HG02798 (cell line): ENCODE data around the gene SLC5A4.
"Not testable (repeated sequence)": the region's sequence is repeated elsewhere in the genome, so short reads cannot be mapped to it uniquely, and the experiment has no call there.

Experiments
- ATAC-seq: cut with Tn5 transposase; IDR thresholded peaks from one replicate; pipeline ENCODE4 v1.9.1; 2021; ENCODE audit warnings: mild to moderate bottlenecking; ENCODE audit not compliant: unreplicated experiment, poor library complexity

The SLC5A4 gene

DNA sequence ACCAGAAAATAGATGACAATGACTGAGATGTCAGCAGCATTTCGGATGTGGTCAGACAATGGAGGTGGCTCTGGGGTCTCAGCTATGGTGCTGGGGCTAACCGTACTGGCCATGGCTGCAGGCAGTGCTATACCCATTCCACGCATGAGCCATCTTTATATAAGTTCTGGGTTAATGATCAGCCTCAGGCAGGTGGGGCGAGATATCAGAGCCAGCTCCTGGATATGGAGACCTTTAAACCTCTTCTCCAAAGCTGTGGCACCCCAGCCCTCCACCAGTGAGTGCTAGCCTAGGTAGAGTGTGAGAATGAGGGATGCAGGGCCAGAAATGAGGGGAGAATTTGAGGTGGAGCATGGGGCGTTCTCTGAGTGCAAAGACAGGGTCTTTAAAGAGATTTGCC is at the start of gene SLC5A4:
Gene SLC5A4, minus strand, starts transcription at position 131 of the 400 bp plus-strand sequence. Its CDS starts 18 bp downstream, at position 113.
- ATAC-seq = no peak

DNA sequence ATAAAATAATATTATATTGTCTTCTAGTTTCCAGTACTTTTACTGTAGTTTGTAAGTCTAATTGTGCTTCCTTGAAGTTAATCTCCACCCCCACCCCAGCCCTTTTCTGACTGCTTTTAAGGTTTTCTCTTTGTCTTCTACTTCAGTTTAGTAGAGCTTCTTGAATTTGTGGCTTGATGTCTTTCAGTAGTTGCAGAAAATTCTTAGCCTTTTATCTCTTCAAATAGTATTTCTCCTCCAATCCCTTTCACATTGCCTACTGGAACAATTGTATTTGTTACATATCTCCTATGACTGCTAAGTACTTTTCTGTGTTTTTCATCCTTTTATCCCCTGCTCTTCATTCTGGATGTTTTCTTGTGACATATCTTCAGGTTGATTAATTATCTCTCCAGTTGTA is 38.8 kb upstream of the SLC5A4 start:
- not testable (repeated sequence) for ATAC-seq

DNA sequence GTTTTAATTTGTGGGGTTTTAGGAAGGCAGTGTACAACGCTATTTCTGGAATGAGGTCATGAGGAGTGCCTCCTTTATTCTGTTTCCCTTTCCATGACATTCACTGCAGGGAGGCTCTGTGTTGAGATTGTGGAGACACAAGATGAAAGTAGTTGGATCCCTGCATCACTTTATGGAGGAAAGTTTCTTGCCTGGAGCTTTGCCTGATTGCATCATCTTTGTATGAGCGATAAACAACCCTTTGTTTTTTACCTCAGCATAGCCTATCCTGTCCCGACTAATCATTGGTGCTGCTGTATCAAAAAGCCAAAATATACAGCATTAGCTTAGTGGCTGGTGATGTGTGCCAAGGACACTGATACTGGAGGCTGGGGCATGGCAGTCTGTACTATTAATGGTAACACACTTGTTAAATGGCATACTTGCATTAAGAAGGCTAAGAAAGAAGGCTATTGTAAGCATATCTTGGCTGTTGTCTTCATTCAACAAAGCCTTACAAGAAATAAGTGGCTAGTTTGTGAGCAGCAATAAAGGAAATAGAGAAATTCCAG is 31.2 kb upstream of the SLC5A4 start:
- no peak for ATAC-seq

DNA sequence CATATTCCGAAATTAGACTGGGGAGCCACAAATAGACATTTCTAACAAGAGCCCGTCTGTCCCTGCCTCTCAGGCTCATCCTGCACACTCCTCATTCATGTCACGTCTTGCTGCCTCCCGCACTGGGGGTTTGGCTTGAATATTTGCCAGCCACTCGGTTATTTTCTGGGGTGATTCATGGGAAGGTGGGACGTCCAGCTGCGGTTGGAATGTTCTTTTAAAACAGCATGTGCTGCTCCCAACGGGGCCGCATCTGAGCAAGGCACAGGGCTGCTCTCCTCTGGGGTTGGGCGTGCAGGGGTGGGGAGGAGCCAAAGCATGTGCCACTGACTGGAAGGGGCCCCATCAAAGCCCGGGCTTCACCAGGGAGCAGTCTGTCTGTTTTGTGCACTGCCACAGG is 25.9 kb upstream of the SLC5A4 start:
- no peak for ATAC-seq

DNA sequence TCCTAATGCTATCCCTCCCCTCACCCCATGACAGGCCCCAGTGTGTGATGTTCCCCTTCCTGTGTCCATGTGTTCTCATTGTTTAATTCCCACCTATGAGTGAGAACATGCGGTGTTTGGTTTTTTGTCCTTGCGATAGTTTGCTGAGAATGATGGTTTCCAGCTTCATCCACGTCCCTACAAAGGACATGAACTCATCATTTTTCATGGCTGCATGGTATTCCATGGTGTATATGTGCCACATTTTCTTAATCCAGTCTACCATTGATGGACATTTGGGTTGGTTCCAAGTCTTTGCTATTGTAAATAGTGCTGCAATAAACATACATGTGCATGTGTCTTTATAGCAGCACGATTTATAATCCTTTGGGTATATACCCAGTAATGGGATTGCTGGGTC is 20.2 kb upstream of the SLC5A4 start:
- ATAC-seq = not testable (repeated sequence)

DNA sequence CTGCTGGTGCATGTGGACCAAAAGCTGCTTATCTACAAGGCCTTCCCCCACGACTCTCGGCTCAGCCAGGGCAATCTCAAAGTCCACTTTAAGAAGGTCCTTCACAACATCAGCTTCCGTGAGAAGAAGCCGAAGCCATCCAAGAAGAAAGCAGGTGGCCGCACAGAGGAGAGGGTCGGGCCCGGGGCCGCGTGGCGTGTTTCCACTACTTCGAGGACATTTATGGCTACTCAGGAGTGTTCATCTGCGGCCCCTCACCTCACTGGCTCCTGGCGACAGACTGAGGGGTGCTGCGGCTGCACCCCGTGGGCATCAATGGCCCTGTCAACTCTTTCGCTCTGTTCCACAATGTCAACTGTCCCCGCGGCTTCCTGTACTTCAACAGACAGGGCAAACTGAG is 16.2 kb upstream of the SLC5A4 start:
- ATAC-seq = no peak

DNA sequence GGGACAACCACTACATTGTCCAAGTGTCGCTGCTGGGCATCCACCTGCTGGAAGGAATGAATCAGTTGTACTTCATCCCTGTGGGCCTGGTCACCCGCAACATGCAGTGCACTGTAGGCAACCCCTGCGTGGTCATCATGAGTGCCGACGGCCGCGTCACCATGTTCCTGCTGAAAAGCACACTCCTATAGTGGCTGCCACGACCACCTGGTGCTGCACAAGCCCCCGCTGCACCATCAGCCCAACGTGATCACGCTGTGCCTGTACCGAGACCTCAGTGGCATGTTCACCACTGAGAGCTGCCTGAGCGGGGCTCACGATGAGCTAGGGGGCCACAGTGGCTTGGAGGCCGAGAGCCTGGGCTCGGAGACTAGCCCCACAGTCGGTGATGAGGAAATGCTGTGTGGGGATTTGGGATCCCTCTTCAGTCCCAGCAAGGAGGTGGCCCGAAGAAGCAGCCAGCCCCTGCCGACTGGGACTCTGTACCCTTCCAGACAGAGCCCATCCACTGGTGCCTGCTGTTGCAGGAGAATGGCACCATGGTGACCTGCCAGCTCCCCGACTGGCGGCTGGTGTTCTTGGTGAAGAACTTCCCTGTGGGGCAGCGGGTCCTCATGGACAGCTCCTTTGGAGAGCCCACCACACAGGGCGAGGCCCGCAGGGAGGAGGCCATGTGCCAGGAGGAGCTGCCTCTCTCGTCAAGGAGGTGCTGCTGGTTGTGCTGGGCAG is 15.7 kb upstream of the SLC5A4 start:
- no peak for ATAC-seq

DNA sequence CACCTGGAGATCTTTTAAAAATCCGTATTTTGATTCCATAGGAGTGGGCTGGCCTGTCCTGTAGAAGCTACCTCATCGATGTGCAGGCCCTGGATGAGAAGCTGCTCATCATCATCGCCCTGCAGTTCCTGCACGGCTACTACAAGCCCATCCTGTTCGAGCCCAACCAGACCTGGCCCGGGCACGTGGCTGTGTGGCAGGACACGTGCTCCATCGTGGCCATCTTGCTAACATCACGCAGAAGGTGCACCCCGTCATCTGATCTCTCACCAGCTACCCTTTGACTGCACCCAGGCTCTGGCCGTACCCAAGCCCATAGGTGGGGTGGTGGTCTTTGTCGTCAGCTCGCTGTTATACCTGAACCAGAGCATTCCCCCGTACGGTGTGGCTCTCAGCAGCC is 14.2 kb upstream of the SLC5A4 start:
- ATAC-seq = no peak

DNA sequence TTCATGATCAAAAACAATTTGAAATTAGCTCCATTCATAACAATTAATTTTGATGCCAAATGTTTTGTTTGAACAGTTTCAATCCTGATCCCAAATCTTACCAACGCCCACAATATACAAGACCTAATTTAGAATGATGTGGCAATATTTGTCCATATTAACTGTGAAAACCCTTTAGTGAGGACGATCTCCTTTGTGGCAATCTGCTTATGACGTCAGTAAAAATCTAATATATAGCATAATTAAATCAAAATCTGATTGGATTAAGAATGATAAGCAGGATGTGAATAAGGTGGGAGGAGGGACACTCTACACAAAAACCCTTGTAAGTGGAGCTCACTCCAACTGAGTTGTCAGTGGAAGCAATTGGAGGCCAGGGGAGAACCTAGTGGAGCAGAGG is 11.9 kb upstream of the SLC5A4 start:
- no peak for ATAC-seq

DNA sequence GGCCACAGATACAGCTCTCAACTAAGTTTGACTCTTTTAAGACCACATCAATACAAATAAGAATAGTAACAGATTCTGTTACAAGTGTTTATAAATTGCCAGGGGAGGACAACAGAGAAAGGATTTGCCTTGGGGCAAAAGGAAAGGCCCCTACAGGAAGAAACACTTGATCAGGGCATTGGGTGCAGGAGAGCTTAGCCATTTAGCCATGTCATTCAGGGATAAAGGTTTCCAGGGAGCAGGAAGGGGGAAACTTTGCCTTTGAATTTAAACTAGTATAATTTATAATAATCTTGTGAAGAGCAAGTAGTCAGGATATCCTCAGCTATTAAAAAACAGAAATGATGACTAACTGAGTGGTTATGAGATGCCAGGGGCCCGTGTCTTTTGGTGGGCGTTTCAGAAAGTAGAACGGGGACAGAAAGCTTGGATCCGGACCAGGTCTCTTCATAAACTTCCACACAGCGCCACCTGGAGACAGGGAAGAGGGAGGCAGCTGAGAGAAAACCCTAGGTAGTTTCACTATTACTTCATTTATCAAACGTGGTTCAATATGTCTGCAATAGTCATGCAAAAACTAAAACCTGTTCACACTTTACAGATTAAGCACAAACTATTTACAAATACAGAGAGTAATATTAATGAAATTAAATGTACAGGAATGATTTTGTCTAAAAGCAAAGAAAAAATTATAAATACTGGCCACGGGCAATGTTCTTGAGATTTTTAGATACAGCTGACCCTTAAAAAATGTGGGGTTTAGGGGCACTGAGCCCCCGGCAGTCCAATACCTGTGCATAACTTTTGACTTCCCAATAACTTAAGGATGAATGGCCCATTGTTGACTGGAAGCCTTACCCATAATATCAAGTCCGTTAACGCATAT is 11.0 kb upstream of the SLC5A4 start:
- no peak for ATAC-seq

DNA sequence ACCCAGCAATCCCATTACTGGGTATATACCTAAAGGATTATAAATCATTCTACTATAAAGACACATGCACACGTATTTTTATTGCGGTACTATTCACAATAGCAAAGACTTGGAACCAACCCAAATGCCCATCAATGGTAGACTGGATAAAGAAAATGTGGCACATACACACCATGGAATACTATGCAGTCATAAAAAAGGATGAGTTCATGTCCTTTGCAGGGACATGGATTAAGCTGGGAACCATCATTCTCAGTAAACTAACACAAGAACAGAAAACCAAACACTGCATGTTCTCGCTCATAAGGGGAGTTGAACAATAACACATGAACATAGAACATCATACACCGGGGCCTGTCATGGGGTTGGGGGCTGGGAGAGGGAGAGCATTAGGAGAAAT is 8.5 kb upstream of the SLC5A4 start:
- not testable (repeated sequence) for ATAC-seq

DNA sequence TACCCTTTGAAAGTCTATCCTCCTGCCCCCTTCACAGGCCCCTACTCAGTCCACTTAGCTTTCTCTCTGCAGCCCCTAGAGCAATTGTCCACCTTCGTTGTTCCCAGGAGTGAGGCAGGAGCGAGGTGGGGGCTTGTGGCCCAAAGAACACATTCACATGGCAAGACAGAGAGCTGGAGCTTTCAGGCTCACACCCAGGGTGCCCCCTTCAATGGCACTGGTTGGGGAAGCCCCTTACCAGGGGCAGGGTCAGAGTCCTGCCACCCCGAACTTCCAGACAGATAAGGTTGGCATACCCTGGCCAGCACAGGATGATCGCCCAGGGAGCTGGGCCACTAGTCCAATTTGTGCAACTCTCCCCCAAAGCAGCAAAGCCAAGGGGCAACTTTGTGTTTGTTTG is 6.2 kb upstream of the SLC5A4 start:
- no peak for ATAC-seq

DNA sequence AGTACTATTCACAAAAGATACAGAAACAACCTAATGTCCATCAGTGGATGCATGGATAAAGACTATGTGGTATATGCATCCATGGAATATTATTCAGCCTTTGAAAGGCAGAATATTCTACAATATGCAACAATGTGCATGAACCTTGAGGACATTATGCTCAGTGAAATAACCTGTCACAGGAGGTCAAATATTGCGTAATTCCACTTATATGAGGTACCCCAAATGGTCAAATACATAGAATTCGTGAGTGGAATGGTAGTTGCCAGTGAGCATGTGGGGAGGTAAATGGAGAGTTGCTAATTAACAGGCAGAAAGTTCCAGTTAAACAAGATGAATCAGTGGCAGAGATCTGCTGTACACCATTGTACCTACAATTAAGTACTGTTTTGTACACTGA is 3.6 kb upstream of the SLC5A4 start:
- ATAC-seq = no peak

DNA sequence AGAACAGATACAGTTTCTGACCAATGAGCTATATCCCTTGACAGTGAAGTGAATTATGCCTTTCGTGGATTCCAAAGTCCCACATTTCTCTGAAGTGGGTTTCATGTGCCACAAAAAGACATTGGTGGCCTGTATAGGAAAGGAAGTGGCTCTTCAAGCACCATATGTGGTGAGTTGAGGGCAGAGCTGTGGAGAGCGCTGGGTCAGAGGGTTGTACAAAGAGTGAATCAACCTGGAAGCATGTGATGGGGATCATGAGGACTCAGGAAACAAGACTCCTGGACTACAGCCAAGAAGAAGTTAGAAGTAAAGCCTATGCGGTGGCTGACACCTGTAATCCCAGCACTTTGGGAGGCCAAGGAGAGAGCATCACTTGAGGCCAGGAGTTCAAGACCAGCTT is 579 bp upstream of the SLC5A4 start:
- no peak for ATAC-seq

DNA sequence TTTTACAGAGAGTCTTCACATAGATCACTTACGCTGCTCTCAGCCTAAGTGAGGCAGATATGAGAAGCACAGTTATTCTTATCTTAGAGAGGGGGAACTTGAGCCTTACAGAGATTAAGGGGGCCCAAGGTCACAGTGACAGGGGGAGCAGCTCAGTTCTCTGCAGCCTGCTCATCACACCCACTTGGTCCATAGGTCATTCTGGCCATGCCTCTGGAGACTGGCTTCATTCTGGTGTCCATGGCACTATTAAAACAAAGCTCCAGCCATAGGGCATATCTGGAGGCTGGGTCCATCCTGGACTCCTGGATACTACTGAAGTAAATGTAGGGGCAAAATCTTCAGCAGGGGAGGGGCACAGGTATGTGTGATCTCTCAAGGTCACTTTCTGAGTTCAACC is 5.9 kb downstream of the SLC5A4 start:
- ATAC-seq = no peak

DNA sequence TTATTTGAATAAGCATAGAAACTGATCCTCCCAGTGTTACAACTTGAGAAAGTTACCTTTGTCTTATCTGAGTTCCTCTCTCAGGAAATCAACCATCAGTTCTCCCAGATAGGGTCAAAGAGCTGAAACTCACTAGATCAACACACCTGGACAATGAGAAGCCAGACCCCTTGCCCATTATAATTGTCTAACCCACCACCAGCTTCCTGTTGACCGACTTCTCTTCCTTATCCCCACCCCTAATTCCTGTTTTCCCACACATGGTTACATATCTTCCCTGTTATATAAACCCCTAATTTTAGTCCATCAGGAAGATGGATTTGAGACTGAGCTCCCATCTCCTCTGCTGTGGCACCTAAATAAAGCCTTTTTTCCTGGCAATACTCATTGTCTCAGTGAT is 6.9 kb downstream of the SLC5A4 start:
- no peak for ATAC-seq

DNA sequence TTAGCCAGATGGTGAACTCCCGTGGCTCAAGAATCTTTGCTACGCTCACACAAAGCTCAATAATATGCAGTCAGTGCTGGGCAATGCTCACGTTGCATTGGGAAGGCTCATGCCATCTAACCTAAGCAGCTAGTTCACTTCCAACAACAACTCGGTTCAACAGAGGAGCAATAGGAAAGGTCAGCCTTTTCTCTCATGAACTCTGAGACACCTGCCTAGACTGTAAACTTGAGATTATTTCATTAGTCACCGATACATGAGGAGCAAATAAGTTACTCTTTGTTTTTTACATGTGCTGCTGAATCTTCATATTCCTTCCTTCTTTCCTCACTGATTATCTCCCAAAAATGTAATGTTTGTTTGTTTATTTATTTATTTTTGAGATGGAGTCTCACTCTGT is 9.0 kb downstream of the SLC5A4 start:
- no peak for ATAC-seq

DNA sequence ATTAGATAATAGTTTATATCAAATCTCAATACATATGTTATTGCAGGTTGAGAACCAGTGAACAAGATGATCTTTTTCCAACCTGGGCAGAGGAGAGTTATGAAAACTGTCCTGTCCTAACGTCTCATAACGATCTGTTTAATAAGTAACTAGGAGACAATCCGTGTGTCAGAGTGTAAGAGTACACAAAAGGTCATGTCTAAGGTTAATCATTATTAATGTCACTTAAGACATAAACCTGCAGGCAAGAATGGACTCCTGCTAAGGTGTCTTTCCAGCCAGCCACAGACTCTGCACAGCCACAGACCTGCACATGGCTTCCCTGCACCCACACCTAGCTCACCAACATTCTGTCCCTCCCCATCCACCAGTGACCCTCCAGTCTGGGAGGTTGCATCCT is 10.1 kb downstream of the SLC5A4 start:
- ATAC-seq = no peak

DNA sequence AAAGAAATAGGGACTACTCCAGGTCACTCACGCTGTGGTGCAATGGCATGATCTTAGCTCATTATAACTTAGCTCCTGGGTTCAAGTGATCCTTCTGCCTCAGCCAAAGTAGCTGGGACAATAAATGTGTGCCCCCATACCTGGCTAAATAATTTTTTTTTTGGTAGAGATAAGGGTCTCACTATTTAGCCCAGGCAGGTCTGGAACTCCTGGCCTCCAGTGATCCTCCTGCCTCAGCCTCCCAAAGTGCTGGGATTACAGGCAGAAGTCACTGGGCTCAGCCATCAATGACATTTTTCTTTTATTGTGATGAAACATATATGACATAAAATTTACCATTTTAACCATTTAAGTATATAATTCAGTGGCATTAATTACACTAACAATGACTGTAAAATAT is 10.6 kb downstream of the SLC5A4 start:
- ATAC-seq = no peak

DNA sequence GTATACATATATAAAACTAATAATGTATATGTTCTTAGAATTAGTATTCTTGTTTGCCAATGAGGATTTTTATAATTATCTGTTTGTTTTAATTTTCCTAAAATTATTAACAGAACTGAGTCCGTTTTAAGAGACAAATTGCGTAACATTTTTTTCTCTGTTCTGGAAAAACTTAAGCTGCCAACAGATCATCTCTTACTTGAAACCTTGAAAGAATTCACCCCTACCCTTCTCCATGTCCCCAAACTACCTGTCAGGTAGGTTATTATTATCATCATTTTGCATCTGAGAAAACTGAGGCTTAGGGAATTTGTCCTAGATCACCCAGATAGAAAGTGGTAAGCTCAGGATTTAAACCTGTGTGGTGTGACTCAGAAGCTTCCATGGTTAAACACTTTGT is 14.7 kb downstream of the SLC5A4 start:
- no peak for ATAC-seq

DNA sequence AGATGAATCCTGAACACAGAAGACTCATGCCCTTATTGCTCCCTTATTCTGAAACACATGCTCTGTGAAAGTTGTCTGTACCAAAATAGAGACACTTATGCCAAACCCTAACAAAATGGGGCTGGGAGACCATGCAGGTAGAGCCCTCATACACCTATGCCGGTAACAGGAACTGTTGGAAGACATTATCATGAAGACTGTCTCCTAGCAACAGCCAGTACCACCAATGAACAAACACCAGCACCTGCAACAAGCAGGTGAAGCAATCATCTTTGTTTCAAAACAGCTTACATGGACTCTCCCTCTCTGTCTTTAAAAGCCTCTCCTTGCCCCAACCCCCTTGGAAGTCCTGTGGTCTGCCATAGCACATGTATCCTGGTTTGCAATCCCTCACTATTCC is 17.2 kb downstream of the SLC5A4 start:
- ATAC-seq = no peak
